IMR-90 (cell line): ENCODE measurements around the gene SRGAP3.

ENCODE experiments used
- BHLHE40 ChIP-seq: fragments of 150-350 bp; IDR thresholded peaks from 2 replicates; pipeline ENCODE4 v1.6.1; 2016; ENCODE audit warnings: mild to moderate bottlenecking, low read depth, low read length
- NFE2L2 ChIP-seq: fragments of 150-350 bp; IDR thresholded peaks from 2 replicates; pipeline ENCODE4 v1.6.1; 2016; ENCODE audit warnings: low read depth, mild to moderate bottlenecking, low read length
- POLR2A ChIP-seq: IDR thresholded peaks from 2 replicates; pipeline ENCODE4 v1.6.1; 2012; ENCODE audit warnings: mild to moderate bottlenecking, low read depth, low read length
- TF ChIP-seq, protein P1 (sequence below): conservative IDR thresholded peaks from 2 replicates; pipeline ENCODE4 v1.5.1; 2012; ENCODE audit warnings: mild to moderate bottlenecking, low read depth, low read length, improper control_type of control experiment

DNA sequence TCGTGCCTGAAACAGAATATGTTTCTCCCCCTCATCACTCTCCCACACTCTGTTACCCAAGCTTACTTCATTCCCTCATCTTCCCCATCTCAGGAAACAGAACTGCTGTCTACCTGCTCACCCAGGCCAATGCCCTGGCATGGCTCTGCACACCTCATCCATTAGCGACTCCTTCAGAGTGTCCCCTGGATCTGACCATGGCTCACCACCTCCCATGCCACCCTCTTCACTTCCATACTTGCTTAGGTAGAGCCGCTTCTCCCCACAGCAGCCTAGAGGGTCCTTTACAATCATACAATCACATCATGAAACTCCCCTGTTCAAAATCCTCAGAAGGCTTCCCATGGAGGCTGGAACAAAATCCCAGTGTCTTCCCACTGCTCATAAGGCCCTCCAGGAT, 252.3 kb downstream of the SRGAP3 start:
- TF ChIP-seq, protein P1, sequence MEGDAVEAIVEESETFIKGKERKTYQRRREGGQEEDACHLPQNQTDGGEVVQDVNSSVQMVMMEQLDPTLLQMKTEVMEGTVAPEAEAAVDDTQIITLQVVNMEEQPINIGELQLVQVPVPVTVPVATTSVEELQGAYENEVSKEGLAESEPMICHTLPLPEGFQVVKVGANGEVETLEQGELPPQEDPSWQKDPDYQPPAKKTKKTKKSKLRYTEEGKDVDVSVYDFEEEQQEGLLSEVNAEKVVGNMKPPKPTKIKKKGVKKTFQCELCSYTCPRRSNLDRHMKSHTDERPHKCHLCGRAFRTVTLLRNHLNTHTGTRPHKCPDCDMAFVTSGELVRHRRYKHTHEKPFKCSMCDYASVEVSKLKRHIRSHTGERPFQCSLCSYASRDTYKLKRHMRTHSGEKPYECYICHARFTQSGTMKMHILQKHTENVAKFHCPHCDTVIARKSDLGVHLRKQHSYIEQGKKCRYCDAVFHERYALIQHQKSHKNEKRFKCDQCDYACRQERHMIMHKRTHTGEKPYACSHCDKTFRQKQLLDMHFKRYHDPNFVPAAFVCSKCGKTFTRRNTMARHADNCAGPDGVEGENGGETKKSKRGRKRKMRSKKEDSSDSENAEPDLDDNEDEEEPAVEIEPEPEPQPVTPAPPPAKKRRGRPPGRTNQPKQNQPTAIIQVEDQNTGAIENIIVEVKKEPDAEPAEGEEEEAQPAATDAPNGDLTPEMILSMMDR = no peak
- TF ChIP-seq BHLHE40 (no peak), POLR2A (no peak), NFE2L2 (no peak)
